GM12864 (cell line): ENCODE data around the gene TRPC4.

Experiments used
- DNase-seq: peaks from one replicate; pipeline ENCODE4 v3.0.0-alpha.2; 2011; ENCODE audit warnings: low read depth
- H3K4me3 ChIP-seq: 2 replicates; pipeline ENCODE4 v1.5.1; 2011; ENCODE audit warnings: mild to moderate bottlenecking, low read depth, low read length, control low read depth
- TF ChIP-seq, protein P1 (sequence below): IDR thresholded peaks from 2 replicates; pipeline ENCODE4 v1.5.1; 2011; ENCODE audit warnings: low read depth, mild to moderate bottlenecking, moderate library complexity, low read length, control low read depth, inconsistent platforms; ENCODE audit errors: missing control alignments

Gene TRPC4

DNA sequence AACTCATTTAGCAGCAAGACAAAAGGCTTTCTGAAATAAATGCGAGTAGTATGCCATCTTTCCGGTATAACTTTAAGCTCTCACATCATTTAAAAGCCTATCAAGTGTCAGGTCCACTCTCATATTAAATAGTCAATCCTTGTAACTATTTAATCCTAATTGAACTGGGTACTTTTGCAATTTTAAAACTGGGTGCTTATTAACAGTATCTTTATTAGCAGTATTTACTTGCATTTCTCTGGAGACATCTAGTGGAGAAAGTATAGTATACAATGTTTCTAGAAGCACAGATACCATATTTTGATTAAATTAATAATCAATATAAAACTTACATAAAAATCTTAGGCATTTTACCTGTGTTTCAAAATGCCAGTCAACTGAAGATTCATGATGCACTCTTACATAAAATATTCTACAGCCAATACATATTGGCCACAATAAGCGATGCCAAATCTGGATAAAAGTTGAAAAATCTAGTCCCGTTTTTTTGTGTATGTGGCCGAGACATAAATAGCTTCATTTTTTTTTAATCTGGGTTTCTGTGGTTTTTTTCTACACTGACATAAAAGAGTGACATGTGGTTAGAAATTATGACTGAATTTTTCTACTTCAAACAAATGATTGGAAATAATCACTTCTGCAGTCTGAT, 266.7 kb downstream of the TRPC4 start:
- DNase-seq, result no peak
- H3K4me3 ChIP-seq, result no peak overlapping the region
- TF ChIP-seq, protein P1, sequence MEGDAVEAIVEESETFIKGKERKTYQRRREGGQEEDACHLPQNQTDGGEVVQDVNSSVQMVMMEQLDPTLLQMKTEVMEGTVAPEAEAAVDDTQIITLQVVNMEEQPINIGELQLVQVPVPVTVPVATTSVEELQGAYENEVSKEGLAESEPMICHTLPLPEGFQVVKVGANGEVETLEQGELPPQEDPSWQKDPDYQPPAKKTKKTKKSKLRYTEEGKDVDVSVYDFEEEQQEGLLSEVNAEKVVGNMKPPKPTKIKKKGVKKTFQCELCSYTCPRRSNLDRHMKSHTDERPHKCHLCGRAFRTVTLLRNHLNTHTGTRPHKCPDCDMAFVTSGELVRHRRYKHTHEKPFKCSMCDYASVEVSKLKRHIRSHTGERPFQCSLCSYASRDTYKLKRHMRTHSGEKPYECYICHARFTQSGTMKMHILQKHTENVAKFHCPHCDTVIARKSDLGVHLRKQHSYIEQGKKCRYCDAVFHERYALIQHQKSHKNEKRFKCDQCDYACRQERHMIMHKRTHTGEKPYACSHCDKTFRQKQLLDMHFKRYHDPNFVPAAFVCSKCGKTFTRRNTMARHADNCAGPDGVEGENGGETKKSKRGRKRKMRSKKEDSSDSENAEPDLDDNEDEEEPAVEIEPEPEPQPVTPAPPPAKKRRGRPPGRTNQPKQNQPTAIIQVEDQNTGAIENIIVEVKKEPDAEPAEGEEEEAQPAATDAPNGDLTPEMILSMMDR, result no peak

DNA sequence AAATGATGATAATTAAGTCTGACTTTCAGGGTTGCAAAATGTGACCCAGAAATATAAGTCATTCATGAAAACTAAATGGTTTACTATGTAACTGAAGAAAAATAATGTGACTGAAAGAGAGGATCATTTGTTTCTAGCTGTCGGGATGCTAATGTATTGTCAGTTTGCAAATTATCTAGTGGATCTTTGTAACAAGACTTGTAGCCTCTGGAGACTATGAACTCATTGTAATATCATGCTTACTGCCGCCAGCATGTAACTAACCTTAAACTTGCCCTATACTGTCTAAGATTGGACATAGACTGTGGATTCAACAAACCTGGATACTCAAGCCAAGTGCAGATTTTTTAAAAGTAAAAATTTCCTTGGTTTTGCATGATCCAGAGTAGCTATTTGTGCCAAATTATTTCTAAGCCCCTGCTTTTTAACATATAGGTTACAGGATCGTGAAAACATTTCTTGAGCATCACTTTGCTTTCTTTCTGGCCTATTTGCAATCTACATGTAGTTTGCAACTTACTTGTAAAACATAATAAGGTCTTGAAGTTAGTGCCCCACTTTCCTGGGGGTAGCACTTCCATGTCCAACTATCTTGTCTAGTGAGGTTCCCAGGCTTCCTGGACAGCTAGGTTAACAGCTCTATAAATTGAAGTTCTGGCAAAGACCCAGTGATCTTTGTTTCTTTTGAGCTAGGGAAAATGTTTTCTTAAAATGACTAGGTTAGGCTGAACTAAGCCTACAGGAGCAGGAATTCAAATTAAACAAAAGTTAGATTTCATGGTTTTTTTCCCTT, 267.7 kb downstream of the TRPC4 start:
- TF ChIP-seq, protein P1, result no peak
- DNase-seq, result no peak
- no peak overlapping the region for H3K4me3 ChIP-seq

DNA sequence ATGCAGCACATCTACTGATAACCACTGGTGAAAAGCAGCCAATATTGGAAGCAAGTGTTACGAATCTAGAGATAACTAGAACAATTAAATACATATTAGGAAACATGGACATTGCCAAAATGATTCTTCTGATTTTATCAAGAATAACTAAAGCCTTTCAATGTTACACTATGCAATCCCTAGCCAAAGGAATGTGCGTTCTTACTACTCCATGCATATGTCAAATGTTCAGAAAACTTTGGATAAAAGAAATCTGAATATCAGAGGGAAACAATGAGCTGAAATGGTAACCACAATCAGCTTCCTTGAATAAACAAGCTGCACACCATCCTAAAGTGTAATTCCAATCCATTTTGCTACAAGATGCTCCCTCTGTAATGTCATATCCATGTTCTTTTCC, 270.1 kb downstream of the TRPC4 start:
- TF ChIP-seq, protein P1, result no peak
- no peak overlapping the region for H3K4me3 ChIP-seq
- no peak for DNase-seq

DNA sequence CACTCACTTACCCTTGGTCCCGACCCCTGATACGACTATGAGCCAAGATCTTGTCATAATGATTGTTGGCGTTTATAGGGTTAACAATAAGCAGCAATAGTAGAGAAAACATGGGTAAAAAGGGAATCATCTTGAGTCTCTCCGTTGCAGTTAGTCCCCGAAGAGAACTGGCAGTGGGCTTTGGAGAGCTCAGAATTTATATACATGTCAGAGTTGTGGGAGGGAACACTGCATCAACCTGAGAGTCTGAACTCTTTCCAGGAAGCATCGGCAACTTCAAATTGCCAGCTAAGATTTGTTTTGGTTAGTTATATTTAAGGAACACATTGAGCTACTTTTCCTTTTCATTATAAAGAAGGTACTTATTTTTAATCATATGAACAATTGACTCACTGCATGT, 271.0 kb downstream of the TRPC4 start, which contains the start of gene POSTN:
Gene POSTN (minus strand): TSS at position 172 of the 400 bp plus-strand sequence. CDS start 42 bp downstream, at position 130.
- DNase-seq, result no peak
- H3K4me3 ChIP-seq, result no peak within 1 kb of the TSS
- TF ChIP-seq, protein P1, result no peak

DNA sequence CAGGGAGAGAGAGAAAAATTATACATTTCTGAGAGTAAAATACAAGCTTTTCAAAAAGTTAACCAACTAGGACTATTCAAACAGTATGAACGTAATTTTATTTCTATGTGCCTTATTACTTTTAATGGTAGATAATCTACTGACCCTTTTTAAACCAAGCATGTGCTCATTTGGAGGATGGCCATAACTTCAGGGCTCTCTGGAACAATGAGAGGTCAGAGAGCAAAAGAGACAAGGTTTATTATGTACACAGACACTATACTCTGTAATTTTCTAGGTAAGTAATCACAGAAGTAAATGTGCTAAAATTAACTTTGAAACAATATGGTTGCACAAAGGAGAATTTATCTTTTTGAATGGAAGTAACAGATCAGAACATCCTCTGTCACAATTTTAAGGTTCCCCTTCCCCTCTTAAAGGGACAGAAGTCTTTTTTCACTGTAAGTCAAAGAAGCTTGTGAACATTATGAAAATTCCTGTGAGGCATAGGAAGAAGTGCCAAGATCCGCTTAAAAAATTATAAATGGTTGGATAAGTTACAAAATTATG, 272.0 kb downstream of the TRPC4 start:
- TF ChIP-seq, protein P1, result no peak
- DNase-seq, result no peak
- H3K4me3 ChIP-seq, result no peak overlapping the region

DNA sequence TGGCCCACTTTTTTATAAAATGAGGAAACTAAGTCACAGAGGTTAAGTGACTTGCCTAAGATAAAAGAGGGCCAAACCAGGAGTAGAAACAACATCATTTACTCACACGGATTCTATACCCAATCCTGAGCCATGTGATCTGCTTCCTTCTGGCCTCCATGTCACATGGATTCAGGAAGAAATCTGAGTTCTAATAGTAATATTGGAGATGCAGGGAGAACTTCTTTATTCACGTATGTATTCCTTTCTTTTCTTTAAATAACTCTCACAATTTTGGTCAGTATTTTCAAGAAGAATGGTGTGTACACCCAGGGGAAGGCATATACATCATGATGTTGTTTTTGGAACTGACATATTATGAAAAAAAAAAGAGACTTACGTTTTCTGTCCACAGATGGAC, 272.8 kb downstream of the TRPC4 start:
- H3K4me3 ChIP-seq, result no peak overlapping the region
- TF ChIP-seq, protein P1, result no peak
- DNase-seq, result no peak

DNA sequence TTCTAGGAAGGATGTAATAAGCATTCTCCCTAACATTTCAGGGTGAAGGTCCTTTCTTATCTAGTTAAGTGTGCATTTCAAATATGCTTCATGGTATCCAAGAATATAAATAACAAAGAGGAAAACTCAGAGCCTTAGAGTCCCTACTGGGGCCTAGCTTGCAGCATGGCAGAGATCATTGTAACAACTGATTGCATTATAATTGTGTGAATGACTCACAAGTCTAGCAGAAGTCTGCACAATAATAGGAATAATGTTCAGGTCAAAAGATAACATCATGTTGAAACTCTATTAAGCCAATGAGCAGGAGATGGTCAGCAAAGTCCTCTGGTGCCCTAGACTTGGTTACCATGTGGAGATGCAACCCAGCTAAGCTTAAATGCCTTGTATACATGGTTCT, 274.4 kb downstream of the TRPC4 start:
- H3K4me3 ChIP-seq, result no peak overlapping the region
- DNase-seq, result no peak
- TF ChIP-seq, protein P1, result no peak
